BLaER1 treated with 17β-estradiol and CSF1 and Interleukin-3, amounts not matched to agents 10 nM and 100 nM (cell line): ENCODE data around the gene AP1B1.

ENCODE experiments used
- H3K27ac ChIP-seq, 11 experiments: shearing (Covaris generic); formaldehyde crosslinking; 2 replicates each; pipeline ENCODE4 v1.8.1; 2022
- H3K27me3 ChIP-seq, 11 experiments: shearing (Covaris generic); formaldehyde crosslinking; 2 replicates each; pipeline ENCODE4 v1.8.1; 2022
- H3K36me3 ChIP-seq, 11 experiments: shearing (Covaris generic); formaldehyde crosslinking; 2 replicates each; pipeline ENCODE4 v1.8.1; 2022
- H3K4me1 ChIP-seq, 10 experiments: shearing (Covaris generic); formaldehyde crosslinking; 2 replicates each; pipeline ENCODE4 v1.8.1; 2022
- H3K4me2 ChIP-seq, 11 experiments: shearing (Covaris generic); formaldehyde crosslinking; 2 replicates each; pipeline ENCODE4 v1.8.1; 2022
- H3K4me3 ChIP-seq, 10 experiments: shearing (Covaris generic); formaldehyde crosslinking; 2 replicates each; pipeline ENCODE4 v1.8.1; 2022
- H3K9ac ChIP-seq, 11 experiments: shearing (Covaris generic); formaldehyde crosslinking; 2 replicates each; pipeline ENCODE4 v1.8.1; 2022
- H3K9me3 ChIP-seq, 11 experiments: shearing (Covaris generic); formaldehyde crosslinking; replicated peaks in 1 of 11; 2 replicates each; pipeline ENCODE4 v1.8.1; 2022
- H4K20me1 ChIP-seq, 11 experiments: shearing (Covaris generic); formaldehyde crosslinking; 2 replicates each; pipeline ENCODE4 v1.8.1; 2022
- Cebpa-rat ChIP-seq, 11 experiments: shearing (Covaris generic); IDR thresholded peaks; 2 replicates each; pipeline ENCODE4 v1.8.1; 2022

The AP1B1 gene

GRCh38 chr22:29308148-29308790 is 80.1 kb downstream of the AP1B1 start:
- H3K9me3 ChIP-seq = no peaks in the 10 kb centered on the region
- peak overlapping the region; percentile 60 to 99 (median 89) for H3K4me2 ChIP-seq
- H3K4me3 ChIP-seq = peak overlapping the region in 3 of 10 experiments; percentile 26 to 82 (median 31); a peak in 5 of 20 replicates
- no peak for TF ChIP-seq Cebpa-rat (IDR thresholded peaks at IDR 0.05)
- peaks cover 8 to 68% (median 60%) of the 10 kb centered on the region in 11 experiments for H3K27me3 ChIP-seq
- H3K9ac ChIP-seq = peak overlapping the region in 3 of 11 experiments; percentile 5 to 55 (median 38); a peak in 2 of 22 replicates
- peaks cover 7 to 58% (median 30%) of the 10 kb centered on the region in 11 experiments; a peak in 19 of 22 replicates for H4K20me1 ChIP-seq
- H3K4me1 ChIP-seq = peaks cover 65 to 88% (median 79%) of the 10 kb centered on the region in 10 experiments
- H3K27ac ChIP-seq = no peak overlapping the region
- no peaks in the 10 kb centered on the region for H3K36me3 ChIP-seq

- Histone ChIP-seq H3K27me3 (peaks cover 3 to 62% (median 54%) of the 10 kb centered on the region in 11 experiments; a peak in 19 of 22 replicates), H3K9me3 (no peaks in the 10 kb centered on the region), H3K27ac (peak overlapping the region in 1 of 11 experiments; percentile 86; a peak in 1 of 22 replicates), H3K9ac (peak overlapping the region in 4 of 11 experiments; percentile 78 to 96 (median 85); a peak in 7 of 22 replicates), H3K36me3 (no peaks in the 10 kb centered on the region), H3K4me1 (peaks cover 71 to 94% (median 85%) of the 10 kb centered on the region in 10 experiments), H3K4me2 (peak overlapping the region; percentile 60 to 99 (median 99); a peak in 21 of 22 replicates), H4K20me1 (peaks cover 7 to 58% (median 36%) of the 10 kb centered on the region in 11 experiments; a peak in 19 of 22 replicates), H3K4me3 (peak overlapping the region in 6 of 10 experiments; percentile 61 to 82 (median 68); a peak in 10 of 20 replicates)
- no peak for TF ChIP-seq Cebpa-rat (IDR thresholded peaks at IDR 0.05)
Measured at GRCh38 chr22:29307596-29308147, 80.7 kb downstream of the AP1B1 start.

DNA sequence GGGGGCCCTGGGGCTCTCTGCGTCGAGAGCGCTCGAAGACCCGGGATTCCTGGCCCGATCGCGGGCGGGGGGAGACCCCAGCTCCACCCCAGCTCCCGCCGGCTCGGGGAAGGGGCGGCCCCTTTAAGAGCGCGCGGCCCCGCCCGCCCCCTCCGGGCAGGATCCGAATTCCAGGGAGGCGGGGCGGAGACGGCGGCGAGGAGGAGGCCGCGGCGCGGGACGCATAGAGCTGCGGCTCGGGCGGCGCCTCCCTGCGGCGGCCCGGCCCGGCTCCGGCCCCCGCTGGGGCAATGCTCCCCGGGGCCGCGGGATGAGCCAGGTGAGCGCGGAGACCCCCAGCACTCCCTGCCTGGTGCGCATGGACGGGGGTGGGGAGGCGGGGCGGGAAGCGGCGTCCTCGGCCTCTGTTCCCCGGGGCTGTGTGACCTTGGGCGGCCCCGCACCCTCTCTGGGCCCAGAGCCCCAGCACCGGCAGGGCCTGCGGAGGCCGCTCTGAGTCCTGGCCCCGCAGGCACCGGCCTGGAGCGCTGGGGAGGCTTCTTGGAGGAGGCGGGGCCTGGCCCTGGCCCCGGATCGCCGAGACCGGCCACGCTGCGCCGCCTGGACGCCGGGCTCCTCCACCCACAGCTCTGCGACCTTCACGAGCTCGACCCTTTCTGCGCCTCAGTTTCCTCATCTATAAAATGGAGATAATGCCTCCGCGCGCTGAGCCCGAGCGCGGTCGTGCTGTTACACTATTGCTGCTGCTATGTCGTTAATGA is 81.4 kb downstream of the AP1B1 start:
- H3K4me1 ChIP-seq = peaks cover 77 to 95% (median 87%) of the 10 kb centered on the region in 10 experiments

GRCh38 chr22:29306175-29306834 is 82.1 kb downstream of the AP1B1 start, which contains the start of gene GAS2L1:
TSS of gene GAS2L1 (plus strand) at chr22:29306650. CDS start at chr22:29308106, 1,456 bp downstream.
- H3K4me3 ChIP-seq = peak within 1 kb of the TSS; percentile 60 to 82 (median 65)
- peaks cover 75 to 95% (median 83%) of the 10 kb centered on the region in 10 experiments for H3K4me1 ChIP-seq
- H3K27ac ChIP-seq = peak within 1 kb of the TSS; percentile 39 to 96 (median 60); a peak in 21 of 22 replicates

More for the DNA sequence above, 81.4 kb downstream of the AP1B1 start:
- TF ChIP-seq Cebpa-rat (IDR thresholded peaks at IDR 0.05) = no peak
- Histone ChIP-seq H3K4me3 (peak overlapping the region; percentile 60 to 82 (median 65)), H3K36me3 (no peaks in the 10 kb centered on the region), H3K4me2 (peak overlapping the region; percentile 89 to 99 (median 99)), H3K9ac (peak overlapping the region; percentile 62 to 96 (median 77)), H3K27me3 (peaks cover 0 to 56% (median 48%) of the 10 kb centered on the region in 11 experiments; a peak in 18 of 22 replicates), H4K20me1 (peaks cover 8 to 58% (median 42%) of the 10 kb centered on the region in 11 experiments; a peak in 19 of 22 replicates), H3K27ac (peak overlapping the region; percentile 39 to 96 (median 60); a peak in 21 of 22 replicates), H3K9me3 (no peaks in the 10 kb centered on the region)

GRCh38 chr22:29305836-29306174 is 82.6 kb downstream of the AP1B1 start:
- H3K4me1 ChIP-seq = peaks cover 70 to 95% (median 79%) of the 10 kb centered on the region in 10 experiments
- H3K36me3 ChIP-seq = peaks cover 3 to 10% (median 6%) of the 10 kb centered on the region in 11 experiments
- H3K4me3 ChIP-seq = peak overlapping the region in 9 of 10 experiments; percentile 60 to 82 (median 64); a peak in 10 of 20 replicates
- peak overlapping the region in 8 of 11 experiments; percentile 63 to 96 (median 78); a peak in 10 of 22 replicates for H3K9ac ChIP-seq
- H3K27me3 ChIP-seq = peaks cover 0 to 49% (median 44%) of the 10 kb centered on the region in 11 experiments; a peak in 18 of 22 replicates
- H3K4me2 ChIP-seq = peak overlapping the region; percentile 89 to 99 (median 99)
- H3K9me3 ChIP-seq = no peaks in the 10 kb centered on the region
- TF ChIP-seq Cebpa-rat (IDR thresholded peaks at IDR 0.05) = no peak
- peak overlapping the region in 3 of 11 experiments; percentile 51 to 82 (median 80); a peak in 5 of 22 replicates for H3K27ac ChIP-seq
- peaks cover 9 to 59% (median 47%) of the 10 kb centered on the region in 11 experiments; a peak in 21 of 22 replicates for H4K20me1 ChIP-seq

More at GRCh38 chr22:29306175-29306834, 82.1 kb downstream of the AP1B1 start, which contains the start of gene GAS2L1:
- peak within 1 kb of the TSS; percentile 62 to 96 (median 77) for H3K9ac ChIP-seq
- H3K36me3 ChIP-seq = peaks cover 0 to 5% (median under 1%) of the 10 kb centered on the region in 11 experiments; a peak in 9 of 22 replicates
- no peaks in the 10 kb centered on the region for H3K9me3 ChIP-seq
- H3K4me2 ChIP-seq = peak within 1 kb of the TSS; percentile 89 to 99 (median 99)
- peaks cover 0 to 49% (median 44%) of the 10 kb centered on the region in 11 experiments; a peak in 18 of 22 replicates for H3K27me3 ChIP-seq
- H4K20me1 ChIP-seq = peaks cover 5 to 58% (median 42%) of the 10 kb centered on the region in 11 experiments; a peak in 21 of 22 replicates
- TF ChIP-seq Cebpa-rat (IDR thresholded peaks at IDR 0.05) = no peak

DNA sequence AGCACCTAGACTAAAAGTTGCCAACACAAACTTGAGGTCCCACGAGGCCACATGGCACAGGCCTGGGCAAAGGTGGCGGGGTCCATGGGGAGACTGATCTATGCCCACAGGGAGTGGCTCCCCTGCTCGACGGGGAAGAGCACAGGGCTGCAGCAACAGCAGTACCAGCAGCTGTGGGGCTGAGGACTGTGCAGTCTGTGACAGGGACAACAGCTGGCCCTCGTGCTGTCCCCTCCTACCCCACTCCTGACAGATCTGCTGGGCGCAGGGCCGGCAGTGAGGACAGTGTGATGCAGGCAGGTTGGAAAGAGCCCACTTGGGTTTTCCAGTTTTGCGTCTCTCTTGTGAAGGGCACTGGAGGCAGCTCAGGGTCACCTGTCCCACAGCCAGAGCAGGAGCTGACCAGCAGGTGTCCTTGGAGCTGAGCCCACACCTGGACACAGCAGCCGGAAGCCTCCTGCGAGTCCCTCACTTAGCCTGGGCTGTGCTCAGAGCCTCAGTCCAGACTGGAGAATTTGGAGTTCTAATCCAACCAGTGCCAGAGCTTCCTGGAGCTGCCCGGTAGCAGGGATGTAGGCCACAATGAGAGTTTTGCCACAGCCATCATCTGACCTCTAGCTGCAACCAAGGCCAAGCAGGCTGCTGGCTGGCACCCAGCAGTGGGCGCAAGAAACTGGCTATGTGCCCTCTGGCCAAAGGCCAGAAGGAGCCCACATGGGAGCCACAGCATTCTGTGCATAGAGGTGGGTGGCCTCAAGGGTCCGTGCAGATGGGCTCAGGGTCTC is 85.5 kb downstream of the AP1B1 start:
- H3K4me2 ChIP-seq = peak overlapping the region; percentile 59 to 99 (median 77)
- peaks cover 33 to 39% (median 35%) of the 10 kb centered on the region in 11 experiments for H3K36me3 ChIP-seq
- no peaks in the 10 kb centered on the region for H3K9me3 ChIP-seq
- peak overlapping the region in 10 of 11 experiments; percentile 29 to 63 (median 49); a peak in 20 of 22 replicates for H3K27ac ChIP-seq
- peaks cover 0 to 32% (median 29%) of the 10 kb centered on the region in 11 experiments; a peak in 18 of 22 replicates for H3K27me3 ChIP-seq
- H3K4me3 ChIP-seq = no peak overlapping the region
- TF ChIP-seq Cebpa-rat (IDR thresholded peaks at IDR 0.05) = no peak
- peak overlapping the region in 9 of 11 experiments; percentile 8 to 50 (median 31); a peak in 15 of 22 replicates for H3K9ac ChIP-seq
- peaks cover 47 to 66% (median 51%) of the 10 kb centered on the region in 10 experiments for H3K4me1 ChIP-seq
- peaks cover 30 to 63% (median 57%) of the 10 kb centered on the region in 11 experiments for H4K20me1 ChIP-seq

GRCh38 chr22:29302402-29302680 is 86.0 kb downstream of the AP1B1 start:
- TF ChIP-seq Cebpa-rat (IDR thresholded peaks at IDR 0.05) = no peak
- H3K27ac ChIP-seq = peak overlapping the region in 6 of 11 experiments; percentile 32 to 63 (median 53); a peak in 10 of 22 replicates
- no peaks in the 10 kb centered on the region for H3K9me3 ChIP-seq
- H4K20me1 ChIP-seq = peaks cover 35 to 63% (median 61%) of the 10 kb centered on the region in 11 experiments
- peak overlapping the region in 5 of 11 experiments; percentile 15 to 50 (median 31); a peak in 5 of 22 replicates for H3K9ac ChIP-seq
- H3K36me3 ChIP-seq = peaks cover 38 to 44% (median 40%) of the 10 kb centered on the region in 11 experiments
- peak overlapping the region; percentile 59 to 99 (median 77); a peak in 21 of 22 replicates for H3K4me2 ChIP-seq
- peaks cover 0 to 27% (median 23%) of the 10 kb centered on the region in 11 experiments; a peak in 18 of 22 replicates for H3K27me3 ChIP-seq
- H3K4me1 ChIP-seq = peaks cover 44 to 61% (median 49%) of the 10 kb centered on the region in 10 experiments
- H3K4me3 ChIP-seq = no peak overlapping the region
